Pancreas (tissue), 10 donors: ENCODE results near the gene FGFR4. TPM values are rescaled to one million over a fixed set of nuclear protein-coding genes. Genes with fewer than 3 reads are reported as not detected.

Experiments used
- ATAC-seq, 4 donors: fragments of 200-7000 bp; cut with Tn5 transposase; one replicate each; pipeline versions ENCODE4 v1.8.0 to v1.9.1; 2020; ENCODE audit warnings: mild to moderate bottlenecking in 4 of 4, moderate library complexity in 4 of 4
- DNase-seq, 6 donors: peaks; one replicate each; pipeline ENCODE4 v3.0.0-alpha.2; 2020
- FAIRE-seq: peaks from 2 replicates; lab custom pipeline; 2012; peaks lifted over from hg19 to GRCh38; lab: Jason Lieb, UNC
- H3K27ac ChIP-seq, 4 donors: fragments of 200-600 bp; sonication (generic); 1 replicate in 3 of 4; 2 replicates in 1 of 4; pipeline versions ENCODE4 v1.5.0 to v1.8.0; 2020
- H3K27me3 ChIP-seq, 4 donors: fragments of 200-600 bp; one replicate each; pipeline ENCODE4 v1.8.0; 2021
- H3K36me3 ChIP-seq, 3 donors: fragments of 200-600 bp; sonication (generic) in 1 of 3; one replicate each; pipeline versions ENCODE4 v1.5.0 to v1.8.0; 2020 to 2021
- H3K4me1 ChIP-seq, 3 donors: fragments of 200-600 bp; one replicate each; pipeline ENCODE4 v1.8.0; 2021
- H3K4me3 ChIP-seq, 4 donors: fragments of 200-600 bp; sonication (generic) in 2 of 4; one replicate each; pipeline versions ENCODE4 v1.5.0 to v1.8.0; 2020 to 2021
- H3K9me3 ChIP-seq, 4 donors: fragments of 200-600 bp; one replicate each; pipeline ENCODE4 v1.8.0; 2021
- WGBS, 2 donors: extraction: QIAGEN DNeasy Blood & Tissue Kit; methylation state at CpG; one replicate each; pipeline ENCODE4 v1.1.7; 2013; 5-methylcytosine and 5-hydroxymethylcytosine counted together
- intact Hi-C, 3 donors: fragments of 100-400 bp; cut with DNase I; formaldehyde crosslinking; loops; one replicate each; pipeline versions ENCODE4 v1.11.1 to v1.14.2; 2022
- polyA plus RNA-seq, 2 donors: library from polyadenylated mRNA; stranded (reverse); fragments of 200-250 nt; gene quantifications; one replicate each; pipeline ENCODE4 v1.2.3, GENCODE V29; 2013
- total RNA-seq, 6 donors: library from RNA; stranded (reverse); fragmentation: NEBNext Ultra II Directional in 4 of 6; extraction: Animal tissue kit (Norgen Biotek cat#: 25700) in 4 of 6; gene quantifications; one replicate each; pipeline versions ENCODE4 v1.2.1 to v1.2.4, GENCODE V29; 2021 to 2023
- TF ChIP-seq, protein P1 (sequence below), 4 donors: fragments of 200-600 bp; sonication (generic) in 3 of 4; IDR thresholded peaks; one replicate each; pipeline versions ENCODE4 v1.5.0 to v1.8.0; 2021; ENCODE audit warnings: antibody characterized with exemption in 4 of 4
- donor health status: healthy with polysubstance abuse.
- donor health status: DM: no; HTN: no; CAD: no; lungs with moderate emphysema.
- donor health status: DM: no; HTN: no; CAD: no.
- donor health status: control.
- donor health status: control.
- donor health status: Bipolar disorder and iron deficiency.
- donor health status: DM: yes; HTN: yes; CAD: no.
- donor health status: DM: no; HTN: no; CAD: no.
- donor health status: DM: no; HTN: no; CAD: no.
- donor health status: DM: yes; HTN: yes; CAD: no.

FGFR4 gene
- total and polyA plus RNA-seq, 8 donors, result 23.5 to 105 (median 32.7) TPM

DNA sequence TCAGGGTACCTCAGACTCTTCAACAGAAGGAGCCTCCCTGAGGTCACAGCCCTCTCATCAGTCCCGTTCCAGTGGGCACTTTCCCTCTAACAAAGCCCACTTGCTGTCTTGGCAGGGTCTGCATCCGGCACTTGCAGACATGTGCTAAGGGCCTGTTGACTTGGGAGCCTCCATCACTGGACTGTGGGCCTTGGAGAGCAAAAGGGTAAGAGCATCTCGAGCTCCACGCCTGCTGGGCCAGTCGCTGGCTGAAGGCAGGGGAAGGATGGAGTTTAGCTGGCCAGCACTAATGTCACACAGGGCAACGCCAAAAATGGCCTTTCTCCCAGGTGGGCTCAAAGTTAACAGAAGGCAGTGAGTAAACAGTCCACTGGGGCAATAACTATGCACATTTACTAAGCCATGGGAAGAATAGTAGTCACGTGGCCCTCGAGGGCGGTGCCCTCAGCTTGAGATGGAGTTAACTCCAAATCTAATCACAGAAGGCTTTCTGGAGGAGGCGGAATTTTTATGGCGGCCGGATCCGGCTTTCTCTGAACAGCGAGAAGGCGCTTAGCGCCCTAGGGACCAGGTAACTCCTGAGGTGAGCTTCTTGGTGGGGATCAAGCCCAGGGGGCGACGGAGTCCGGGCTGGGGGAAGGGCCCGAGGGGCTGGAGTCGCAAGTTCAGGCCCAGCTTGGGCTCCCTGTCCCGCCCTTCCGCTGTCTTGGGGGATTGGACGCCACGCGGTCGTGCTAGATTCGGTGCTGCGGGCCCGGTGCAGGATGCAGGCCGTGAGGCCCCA lies 44.8 kb downstream of the FGFR4 start:
- TF ChIP-seq, protein P1, sequence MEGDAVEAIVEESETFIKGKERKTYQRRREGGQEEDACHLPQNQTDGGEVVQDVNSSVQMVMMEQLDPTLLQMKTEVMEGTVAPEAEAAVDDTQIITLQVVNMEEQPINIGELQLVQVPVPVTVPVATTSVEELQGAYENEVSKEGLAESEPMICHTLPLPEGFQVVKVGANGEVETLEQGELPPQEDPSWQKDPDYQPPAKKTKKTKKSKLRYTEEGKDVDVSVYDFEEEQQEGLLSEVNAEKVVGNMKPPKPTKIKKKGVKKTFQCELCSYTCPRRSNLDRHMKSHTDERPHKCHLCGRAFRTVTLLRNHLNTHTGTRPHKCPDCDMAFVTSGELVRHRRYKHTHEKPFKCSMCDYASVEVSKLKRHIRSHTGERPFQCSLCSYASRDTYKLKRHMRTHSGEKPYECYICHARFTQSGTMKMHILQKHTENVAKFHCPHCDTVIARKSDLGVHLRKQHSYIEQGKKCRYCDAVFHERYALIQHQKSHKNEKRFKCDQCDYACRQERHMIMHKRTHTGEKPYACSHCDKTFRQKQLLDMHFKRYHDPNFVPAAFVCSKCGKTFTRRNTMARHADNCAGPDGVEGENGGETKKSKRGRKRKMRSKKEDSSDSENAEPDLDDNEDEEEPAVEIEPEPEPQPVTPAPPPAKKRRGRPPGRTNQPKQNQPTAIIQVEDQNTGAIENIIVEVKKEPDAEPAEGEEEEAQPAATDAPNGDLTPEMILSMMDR (IDR thresholded peaks at IDR 0.05), result no peak
- H3K27me3 ChIP-seq, result no peaks in the 10 kb centered on the region
- H3K4me1 ChIP-seq, result peaks cover 12 to 19% (median 18%) of the 10 kb centered on the region in 3 donors
- no peak for FAIRE-seq
- H3K36me3 ChIP-seq, result peaks cover 0 to 8% (median 0%) of the 10 kb centered on the region in 3 donors
- no peak overlapping the region for H3K4me3 ChIP-seq
- DNase-seq, result peak in 4 of 6 donors; percentile 13 to 58 (median 32)
- intact Hi-C loops, result loop anchor here in 1 of 3 donors (10.0 kb wide), 1 partner anchor 163 kb away; no protein-coding TSS in a partner anchor
- no peak for ATAC-seq
- H3K9me3 ChIP-seq, result no peaks in the 10 kb centered on the region
- H3K27ac ChIP-seq, result no peak overlapping the region
- 79 to 83% methylated on average over 31 of the region's 31 CpGs for WGBS, 2 donors

- peaks cover 18 to 28% (median 26%) of the 10 kb centered on the region in 3 donors for H3K4me1 ChIP-seq
- H3K4me3 ChIP-seq, result peak overlapping the region in 2 of 4 donors; percentile 59 to 92
- DNase-seq (peak in 4 of 6 donors; percentile 7 to 79 (median 40)), FAIRE-seq (no peak), ATAC-seq (peak; percentile 7 to 15 (median 14))
- H3K27me3 ChIP-seq, result no peaks in the 10 kb centered on the region
- TF ChIP-seq, protein P1 (IDR thresholded peaks at IDR 0.05), result no peak
- H3K27ac ChIP-seq, result peak overlapping the region; percentile 74 to 88 (median 81)
- peaks cover 0 to 8% (median 0%) of the 10 kb centered on the region in 3 donors for H3K36me3 ChIP-seq
- no peaks in the 10 kb centered on the region for H3K9me3 ChIP-seq
- intact Hi-C loops, result loop anchor here in 1 of 3 donors (10.0 kb wide), 1 partner anchor 162 kb away; no protein-coding TSS in a partner anchor
- WGBS, 2 donors, result 68 to 75% methylated on average over 73 to 100 of the region's 100 CpGs
These were observed 45.7 kb downstream of the FGFR4 start for GRCh38 chr5:177132136-177133095.

DNA sequence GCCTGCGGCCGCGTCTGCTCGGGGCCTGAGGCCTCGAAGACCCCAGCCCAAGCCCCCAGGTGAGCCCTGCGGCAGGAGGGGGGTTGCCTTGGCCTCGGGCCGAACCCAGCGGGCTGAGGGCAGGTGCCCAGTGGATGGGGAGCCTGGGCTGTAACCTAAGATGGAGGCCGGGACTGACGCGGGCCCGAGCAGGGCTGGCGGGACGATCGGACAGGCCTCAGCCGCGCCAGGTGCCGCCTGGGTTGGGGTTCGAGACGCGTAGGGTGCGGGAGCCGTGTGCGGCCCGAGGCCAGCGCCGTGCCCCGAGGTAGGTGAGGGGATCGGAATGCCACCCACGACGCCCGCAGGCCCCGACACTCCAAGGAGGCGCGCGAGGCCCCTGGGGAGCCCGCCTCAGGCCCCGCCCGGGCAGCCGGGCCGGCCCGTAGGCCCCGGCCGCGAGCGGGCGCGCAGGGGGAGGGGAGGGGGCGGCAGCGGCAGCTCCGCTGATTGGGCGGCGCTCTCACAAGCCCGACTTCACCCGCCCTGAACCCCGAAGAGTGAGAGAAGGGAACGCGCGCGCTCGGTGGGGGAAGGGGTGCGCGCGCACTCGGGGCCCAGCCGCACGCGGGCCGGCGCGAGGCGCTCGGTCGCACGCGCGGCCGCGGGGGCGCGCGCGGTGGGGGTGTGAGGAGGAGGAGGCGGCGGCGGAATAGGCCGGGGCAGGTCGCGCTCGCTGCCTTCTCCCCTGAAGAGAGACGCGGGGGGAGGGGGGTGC lies 46.6 kb downstream of the FGFR4 start, which contains the start of gene NSD1:
Gene NSD1 (plus strand): TSS at position 678 of the 757 bp plus-strand sequence. CDS start 1,331 bp downstream, outside the sequence.
- TF ChIP-seq, protein P1 (IDR thresholded peaks at IDR 0.05), result no peak
- Histone ChIP-seq H3K36me3 (peaks cover 0 to 8% (median 0%) of the 10 kb centered on the region in 3 donors), H3K27me3 (no peaks in the 10 kb centered on the region), H3K4me3 (peak within 1 kb of the TSS; percentile 56 to 92 (median 60)), H3K27ac (peak within 1 kb of the TSS; percentile 74 to 88 (median 81)), H3K4me1 (peaks cover 20 to 32% (median 30%) of the 10 kb centered on the region in 3 donors), H3K9me3 (no peaks in the 10 kb centered on the region)
- WGBS, 2 donors, result 9 to 14% methylated on average over 37 to 87 of the region's 93 CpGs
- peak; percentile 78 to 92 (median 84) for DNase-seq
- FAIRE-seq, result no peak
- intact Hi-C loops, result loop anchor here in 1 of 3 donors (10.0 kb wide), 1 partner anchor 162 kb away; no protein-coding TSS in a partner anchor
- peak; percentile 70 to 84 (median 82) for ATAC-seq
